PC-3 (cell line): ENCODE results near the gene RTF1. TPM values are rescaled to one million over a fixed set of nuclear protein-coding genes. Genes with fewer than 3 reads are reported as not detected.

ENCODE experiments used
- ATAC-seq: fragments of 200-7000 bp; cut with Tn5 transposase; 2 replicates; pipeline ENCODE4 v1.9.1; 2020; ENCODE audit warnings: mild to moderate bottlenecking, moderate library complexity
- BruUV-seq: library from RNA; stranded (reverse); fragments of 400-500 nt; replicated peaks from 2 replicates; lab custom pipeline; 2021; lab: Mats Ljungman, UMichigan
- CTCF ChIA-PET: fragments of 300-600 bp; sonication (Branson Sonifier 250); formaldehyde crosslinking; loops from one replicate; lab custom pipeline; 2022; ENCODE audit warnings: antibody characterized with exemption; lab: Charles Lee
- POLR2A ChIA-PET: fragments of 300-600 bp; sonication (Branson Sonifier 250); formaldehyde crosslinking; loops from one replicate; lab custom pipeline; 2022; ENCODE audit warnings: antibody characterized with exemption; ENCODE audit not compliant: unreplicated experiment; lab: Charles Lee
- DNase-seq: peaks from one replicate; pipeline ENCODE4 v3.0.0-alpha.2; 2015
- H2AFZ ChIP-seq: fragments of 300-600 bp; sonication (generic); 2 replicates; pipeline ENCODE4 v1.6.0; 2016; ENCODE audit warnings: antibody characterized with exemption, low read length
- H3F3A ChIP-seq: fragments of 300-600 bp; sonication (generic); one replicate; pipeline ENCODE4 v1.6.0; 2017; ENCODE audit warnings: antibody characterized with exemption, low read length, control low read depth, mild to moderate bottlenecking; ENCODE audit not compliant: unreplicated experiment
- H3K27ac ChIP-seq: fragments of 300-600 bp; sonication (generic); 2 replicates; pipeline ENCODE4 v1.5.1; 2016; ENCODE audit warnings: mild to moderate bottlenecking, low read length
- H3K27me3 ChIP-seq: fragments of 300-600 bp; sonication (generic); 2 replicates; pipeline ENCODE4 v1.6.1; 2016; ENCODE audit warnings: low read length, mixed read lengths
- H3K36me3 ChIP-seq: fragments of 300-600 bp; sonication (generic); 2 replicates; pipeline ENCODE4 v1.6.1; 2016; ENCODE audit warnings: low read depth, mixed run types, low read length, mixed read lengths
- H3K4me1 ChIP-seq: fragments of 300-600 bp; sonication (generic); 2 replicates; pipeline ENCODE4 v1.5.1; 2016; ENCODE audit warnings: low read length; ENCODE audit not compliant: insufficient read depth
- H3K4me2 ChIP-seq: fragments of 300-600 bp; sonication (generic); 2 replicates; pipeline ENCODE4 v1.6.0; 2016; ENCODE audit warnings: low read length
- H3K4me3 ChIP-seq: fragments of 300-600 bp; sonication (generic); 2 replicates; pipeline ENCODE4 v1.5.1; 2016; ENCODE audit warnings: mild to moderate bottlenecking, low read length, mixed read lengths
- H3K79me2 ChIP-seq: fragments of 300-600 bp; sonication (generic); 2 replicates; pipeline ENCODE4 v1.6.1; 2017; ENCODE audit warnings: low read length, mixed read lengths
- H3K9ac ChIP-seq: fragments of 300-600 bp; sonication (generic); 2 replicates; pipeline ENCODE4 v1.6.0; 2016; ENCODE audit warnings: mild to moderate bottlenecking, low read length
- H3K9me2 ChIP-seq: fragments of 300-600 bp; sonication (generic); replicated peaks from 2 replicates; pipeline ENCODE4 v1.6.1; 2016; ENCODE audit warnings: mixed run types, low read length, mixed read lengths
- H3K9me3 ChIP-seq: fragments of 300-600 bp; sonication (generic); 2 replicates; pipeline ENCODE4 v1.6.1; 2016; ENCODE audit warnings: low read length, mixed read lengths
- H4K20me1 ChIP-seq: fragments of 300-600 bp; sonication (generic); 2 replicates; pipeline ENCODE4 v1.6.1; 2016; ENCODE audit warnings: low read length, mixed read lengths
- CTCF ChIP-seq: fragments of 300-600 bp; sonication (generic); conservative IDR thresholded peaks from 2 replicates; pipeline ENCODE4 v1.5.1; 2017; ENCODE audit warnings: antibody characterized with exemption, low read depth, mild to moderate bottlenecking, low read length
- EZH2 ChIP-seq: fragments of 300-600 bp; sonication (generic); IDR thresholded peaks from one replicate; pipeline ENCODE4 v1.6.1; 2017; ENCODE audit warnings: antibody characterized with exemption, mild to moderate bottlenecking, low read length; ENCODE audit not compliant: unreplicated experiment
- EZH2phosphoT487 ChIP-seq: fragments of 300-600 bp; sonication (generic); IDR thresholded peaks from 2 replicates; pipeline ENCODE4 v1.6.1; 2018; ENCODE audit warnings: mild to moderate bottlenecking, antibody characterized with exemption, low read length, borderline replicate concordance
- intact Hi-C: fragments of 100-400 bp; cut with micrococcal nuclease; formaldehyde crosslinking; loops from 2 replicates; pipeline ENCODE4 v1.9.0; 2023
- total RNA-seq: library from RNA; depleted of rRNA; stranded (reverse); fragments of >200 nt; gene quantifications from 2 replicates; pipeline ENCODE4 v1.2.3, GENCODE V29; 2014

RTF1 gene
- total RNA-seq, 1 experiment from 2014 or later: 20.2 TPM

GRCh38 chr15:41495736-41496599 is 79.1 kb downstream of the RTF1 start:
- H3K27me3 ChIP-seq: no peaks in the 10 kb centered on the region
- H4K20me1 ChIP-seq: no peaks in the 10 kb centered on the region
- no peaks in the 10 kb centered on the region for H3K9me3 ChIP-seq
- H2AFZ ChIP-seq: no peak overlapping the region
- no peak overlapping the region for H3K4me2 ChIP-seq
- no peaks in the 10 kb centered on the region for H3K79me2 ChIP-seq
- H3K4me1 ChIP-seq: peaks cover 27% of the 10 kb centered on the region
- no TSS peak for BruUV-seq
- H3K27ac ChIP-seq: no peak overlapping the region
- no peak overlapping the region for H3K9ac ChIP-seq
- H3K9me2 ChIP-seq: no peaks in the 10 kb centered on the region
- H3F3A ChIP-seq: no peaks in the 10 kb centered on the region
- ChIA-PET POLR2A (no interaction called here), CTCF (no interaction called here)
- no peak for ATAC-seq
- H3K4me3 ChIP-seq: no peak overlapping the region
- no peak for TF ChIP-seq EZH2phosphoT487
- TF ChIP-seq CTCF: no peak
- TF ChIP-seq EZH2: no peak
- DNase-seq: no peak
- intact Hi-C loops: loop anchor here (10.0 kb wide), 1 partner anchor 49 kb away; the partner anchor contains the start of gene RPAP1
- no peaks in the 10 kb centered on the region for H3K36me3 ChIP-seq

GRCh38 chr15:41498657-41499056 is 81.8 kb downstream of the RTF1 start:
- ChIA-PET CTCF (no interaction called here), POLR2A (interaction anchor here (0.6 kb wide), 1 partner anchor 46 kb away, joined by 5 read pairs; no protein-coding TSS in a partner anchor)
- intact Hi-C loops: loop anchor here (10.0 kb wide), 1 partner anchor 46 kb away; the partner anchor contains the start of gene RPAP1
- no peak overlapping the region for H3K27ac ChIP-seq
- DNase-seq: no peak
- H3K27me3 ChIP-seq: no peaks in the 10 kb centered on the region
- peaks cover 5% of the 10 kb centered on the region; the same call in 1 of the 2 replicates for H3K4me1 ChIP-seq
- no peak for ATAC-seq
- no TSS peak for BruUV-seq
- no peaks in the 10 kb centered on the region for H3K36me3 ChIP-seq
- TF ChIP-seq EZH2 (no peak), EZH2phosphoT487 (no peak), CTCF (no peak)
- no peak overlapping the region for H3K4me2 ChIP-seq
- H3K9ac ChIP-seq: no peak overlapping the region
- no peaks in the 10 kb centered on the region for H3K9me3 ChIP-seq
- no peak overlapping the region for H2AFZ ChIP-seq
- no peaks in the 10 kb centered on the region for H4K20me1 ChIP-seq
- H3F3A ChIP-seq: no peaks in the 10 kb centered on the region
- H3K9me2 ChIP-seq: no peaks in the 10 kb centered on the region
- H3K4me3 ChIP-seq: no peak overlapping the region
- no peaks in the 10 kb centered on the region for H3K79me2 ChIP-seq
